HG03064 (cell line): ENCODE results near the gene CNTNAP2.

Experiments
- ATAC-seq: cut with Tn5 transposase; IDR thresholded peaks from one replicate; pipeline ENCODE4 v1.9.1; 2021; ENCODE audit warnings: low read depth; ENCODE audit not compliant: unreplicated experiment

Gene CNTNAP2

GRCh38 chr7:147188467-147188866, 1071.9 kb downstream of the CNTNAP2 start:
- no peak for ATAC-seq

- no peak for ATAC-seq
Measured at GRCh38 chr7:147193476-147193875, 1076.9 kb downstream of the CNTNAP2 start.

- ATAC-seq: no peak
Measured at GRCh38 chr7:147196481-147196880, 1079.9 kb downstream of the CNTNAP2 start.

GRCh38 chr7:147197006-147197405, 1080.4 kb downstream of the CNTNAP2 start:
- ATAC-seq: no peak

GRCh38 chr7:147199868-147200267, 1083.3 kb downstream of the CNTNAP2 start:
- no peak for ATAC-seq

GRCh38 chr7:147207988-147208387, 1091.4 kb downstream of the CNTNAP2 start:
- no peak for ATAC-seq

- ATAC-seq: no peak
Measured at GRCh38 chr7:147231275-147231674, 1114.7 kb downstream of the CNTNAP2 start.

- no peak for ATAC-seq
Measured at GRCh38 chr7:147235645-147236382, 1119.2 kb downstream of the CNTNAP2 start.

GRCh38 chr7:147240468-147240867, 1123.9 kb downstream of the CNTNAP2 start:
- ATAC-seq: no peak

- ATAC-seq: no peak
Measured at GRCh38 chr7:147245274-147245673, 1128.7 kb downstream of the CNTNAP2 start.

GRCh38 chr7:147249956-147250355, 1133.4 kb downstream of the CNTNAP2 start:
- ATAC-seq: no peak

GRCh38 chr7:147251751-147252325, 1135.2 kb downstream of the CNTNAP2 start:
- ATAC-seq: no peak

- no peak for ATAC-seq
Measured at GRCh38 chr7:147261693-147262092, 1145.1 kb downstream of the CNTNAP2 start.

GRCh38 chr7:147265528-147265927, 1148.9 kb downstream of the CNTNAP2 start:
- no peak for ATAC-seq

- ATAC-seq: no peak
Measured at GRCh38 chr7:147276106-147276505, 1159.5 kb downstream of the CNTNAP2 start.

- no peak for ATAC-seq
Measured at GRCh38 chr7:147276783-147277370, 1160.3 kb downstream of the CNTNAP2 start.

- ATAC-seq: no peak
Measured at GRCh38 chr7:147279514-147279913, 1162.9 kb downstream of the CNTNAP2 start.

- no peak for ATAC-seq
Measured at GRCh38 chr7:147279964-147280374, 1163.4 kb downstream of the CNTNAP2 start.

- no peak for ATAC-seq
Measured at GRCh38 chr7:147282204-147282603, 1165.6 kb downstream of the CNTNAP2 start.

GRCh38 chr7:147296201-147296600, 1179.6 kb downstream of the CNTNAP2 start:
- ATAC-seq: no peak

- no peak for ATAC-seq
Measured at GRCh38 chr7:147296986-147297385, 1180.4 kb downstream of the CNTNAP2 start.

- ATAC-seq: no peak
Measured at GRCh38 chr7:147298611-147299043, 1182.0 kb downstream of the CNTNAP2 start.
